ENCODE measurements around the gene MOCS2.

Gene MOCS2, protein sequence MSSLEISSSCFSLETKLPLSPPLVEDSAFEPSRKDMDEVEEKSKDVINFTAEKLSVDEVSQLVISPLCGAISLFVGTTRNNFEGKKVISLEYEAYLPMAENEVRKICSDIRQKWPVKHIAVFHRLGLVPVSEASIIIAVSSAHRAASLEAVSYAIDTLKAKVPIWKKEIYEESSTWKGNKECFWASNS

GRCh38 chr5:53109443-53110127, at the start of gene MOCS2:
Gene MOCS2, minus strand, starts transcription at chr5:53109757. Its CDS starts 2,583 bp downstream, at chr5:53107174.
- Mint-ChIP-seq H3K36me3 (ENCODE audit: low read depth) (peaks cover 35% of the 10 kb centered on the region), H3K4me1 (peaks cover 44% of the 10 kb centered on the region), H3K27me3 (ENCODE audit: low read depth, poor library complexity) (no peaks in the 10 kb centered on the region), H3K9me3 (no peaks in the 10 kb centered on the region), H3K27ac (peak within 1 kb of the TSS; percentile 84), H3K4me3 (peak within 1 kb of the TSS; percentile 93)
- TF ChIP-seq, protein P1, sequence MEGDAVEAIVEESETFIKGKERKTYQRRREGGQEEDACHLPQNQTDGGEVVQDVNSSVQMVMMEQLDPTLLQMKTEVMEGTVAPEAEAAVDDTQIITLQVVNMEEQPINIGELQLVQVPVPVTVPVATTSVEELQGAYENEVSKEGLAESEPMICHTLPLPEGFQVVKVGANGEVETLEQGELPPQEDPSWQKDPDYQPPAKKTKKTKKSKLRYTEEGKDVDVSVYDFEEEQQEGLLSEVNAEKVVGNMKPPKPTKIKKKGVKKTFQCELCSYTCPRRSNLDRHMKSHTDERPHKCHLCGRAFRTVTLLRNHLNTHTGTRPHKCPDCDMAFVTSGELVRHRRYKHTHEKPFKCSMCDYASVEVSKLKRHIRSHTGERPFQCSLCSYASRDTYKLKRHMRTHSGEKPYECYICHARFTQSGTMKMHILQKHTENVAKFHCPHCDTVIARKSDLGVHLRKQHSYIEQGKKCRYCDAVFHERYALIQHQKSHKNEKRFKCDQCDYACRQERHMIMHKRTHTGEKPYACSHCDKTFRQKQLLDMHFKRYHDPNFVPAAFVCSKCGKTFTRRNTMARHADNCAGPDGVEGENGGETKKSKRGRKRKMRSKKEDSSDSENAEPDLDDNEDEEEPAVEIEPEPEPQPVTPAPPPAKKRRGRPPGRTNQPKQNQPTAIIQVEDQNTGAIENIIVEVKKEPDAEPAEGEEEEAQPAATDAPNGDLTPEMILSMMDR (IDR thresholded peaks at IDR 0.05) = no peak
- DNase-seq = peak; percentile 92

DNA sequence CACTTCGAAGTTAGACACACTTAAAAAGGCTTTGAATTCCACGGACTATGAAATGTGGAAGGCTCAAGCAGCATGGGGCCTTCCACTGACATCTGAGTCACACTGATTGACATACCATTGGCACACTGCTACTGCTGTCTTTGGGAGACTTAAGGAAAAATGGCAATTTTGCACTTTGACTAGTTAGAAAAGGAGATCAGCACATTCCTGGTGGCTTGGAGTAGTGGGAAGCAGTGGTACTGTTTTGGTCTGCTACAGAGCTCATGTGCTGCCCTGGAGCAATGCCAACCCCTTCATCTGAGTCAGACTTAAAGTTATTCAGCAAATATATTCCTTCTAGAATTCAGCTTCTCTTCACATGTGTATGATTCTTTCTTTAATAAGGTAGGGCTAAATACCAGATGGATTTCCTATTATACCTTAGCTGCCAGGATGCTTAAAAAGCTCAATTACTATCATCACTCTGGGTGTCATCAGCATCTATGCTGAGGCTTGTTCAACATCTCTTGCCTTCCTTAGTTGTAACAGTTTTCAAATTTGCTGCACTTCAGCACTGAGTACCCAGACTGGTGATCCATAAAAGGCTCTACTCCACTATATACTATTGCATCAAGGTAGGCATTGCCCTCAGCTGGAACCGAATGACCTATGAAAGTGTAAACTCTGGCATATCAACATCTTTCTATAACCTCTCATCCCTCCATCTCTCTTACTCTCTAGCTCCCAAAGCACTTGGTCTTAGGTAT, 42.3 kb upstream of the MOCS2 start:
- Mint-ChIP-seq H3K9me3 (no peaks in the 10 kb centered on the region), H3K27ac (no peak overlapping the region), H3K36me3 (ENCODE audit: low read depth) (no peaks in the 10 kb centered on the region), H3K27me3 (ENCODE audit: low read depth, poor library complexity) (peaks cover 2% of the 10 kb centered on the region), H3K4me1 (no peaks in the 10 kb centered on the region), H3K4me3 (no peak overlapping the region)
- TF ChIP-seq, protein P1 (IDR thresholded peaks at IDR 0.05) = no peak
- no peak for DNase-seq

DNA sequence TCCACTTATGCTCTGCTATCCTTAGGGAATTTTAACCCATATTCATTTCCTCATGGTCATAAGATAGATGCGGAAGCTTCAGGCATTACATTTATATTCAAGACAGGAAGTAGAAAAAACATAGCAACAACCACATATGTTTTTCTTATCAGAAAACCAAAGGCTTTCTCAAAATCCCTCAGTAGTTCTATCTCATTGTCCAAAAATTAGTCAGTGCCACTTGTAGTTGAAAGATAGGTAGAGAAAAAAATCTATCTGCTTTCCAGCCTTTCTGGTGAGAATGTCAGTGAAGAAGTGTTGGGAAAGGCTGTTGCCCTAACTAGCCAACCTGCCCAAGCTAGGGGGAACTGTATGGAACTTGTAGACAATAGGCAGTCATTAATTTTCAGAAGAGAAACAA, 23.5 kb upstream of the MOCS2 start:
- peaks cover 4% of the 10 kb centered on the region for H3K27me3 Mint-ChIP-seq (ENCODE audit: low read depth, poor library complexity)
- no peaks in the 10 kb centered on the region for H3K36me3 Mint-ChIP-seq (ENCODE audit: low read depth)
- H3K4me1 Mint-ChIP-seq = no peaks in the 10 kb centered on the region
- H3K9me3 Mint-ChIP-seq = no peaks in the 10 kb centered on the region
- TF ChIP-seq, protein P1 (IDR thresholded peaks at IDR 0.05) = no peak
- no peak for DNase-seq
- no peak overlapping the region for H3K4me3 Mint-ChIP-seq
- no peak overlapping the region for H3K27ac Mint-ChIP-seq

DNA sequence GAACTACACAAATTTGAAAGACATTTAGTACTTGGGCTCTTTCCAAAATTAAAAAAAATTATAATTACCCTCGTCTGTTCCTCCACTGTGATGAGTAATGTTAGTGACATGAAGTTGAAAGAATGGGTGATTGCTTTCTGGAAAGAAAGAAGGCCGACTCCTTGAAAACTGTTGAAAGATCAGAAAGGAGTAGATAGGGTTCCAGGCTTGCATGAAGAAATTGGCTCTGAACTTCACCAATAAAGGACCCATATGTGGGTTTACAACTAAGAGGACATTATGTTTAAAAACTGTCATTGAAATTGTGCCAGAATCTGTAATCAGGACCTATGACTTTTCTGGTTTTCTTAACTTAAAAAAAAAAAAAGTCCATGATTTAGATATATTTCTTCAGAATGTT, 20.7 kb upstream of the MOCS2 start:
- H3K4me3 Mint-ChIP-seq = no peak overlapping the region
- no peaks in the 10 kb centered on the region for H3K36me3 Mint-ChIP-seq (ENCODE audit: low read depth)

GRCh38 chr5:53128481-53128880, 18.9 kb upstream of the MOCS2 start:
- Mint-ChIP-seq H3K9me3 (no peaks in the 10 kb centered on the region), H3K4me3 (no peak overlapping the region), H3K27me3 (ENCODE audit: low read depth, poor library complexity) (peaks cover 4% of the 10 kb centered on the region), H3K27ac (no peak overlapping the region), H3K36me3 (ENCODE audit: low read depth) (no peaks in the 10 kb centered on the region), H3K4me1 (no peaks in the 10 kb centered on the region)
- TF ChIP-seq, protein P1 (IDR thresholded peaks at IDR 0.05) = no peak
- DNase-seq = no peak

More for the DNA sequence above, 20.7 kb upstream of the MOCS2 start:
- Mint-ChIP-seq H3K4me1 (no peaks in the 10 kb centered on the region), H3K27ac (no peak overlapping the region), H3K9me3 (no peaks in the 10 kb centered on the region), H3K27me3 (ENCODE audit: low read depth, poor library complexity) (peaks cover 4% of the 10 kb centered on the region)
- TF ChIP-seq, protein P1 (IDR thresholded peaks at IDR 0.05) = no peak
- DNase-seq = no peak

Data from nephron progenitor cell (in vitro differentiated cells).